WTC11 (cell line): ENCODE data around the gene PAOX. TPM values are rescaled to one million over a fixed set of nuclear protein-coding genes. Genes with fewer than 3 reads are reported as not detected.

Experiments
- ATAC-seq: fragments of 200-7000 bp; cut with Tn5 transposase; 2 replicates; pipeline ENCODE4 v1.10.0; 2021; ENCODE audit warnings: mild to moderate bottlenecking, moderate library complexity
- CTCF ChIA-PET: fragments of 300-600 bp; sonication (Branson Sonifier 250); formaldehyde crosslinking; loops from one replicate; lab custom pipeline; 2021; ENCODE audit warnings: antibody characterized with exemption; lab: Charles Lee
- POLR2A ChIA-PET: fragments of 350-600 bp; sonication (Branson Sonifier 250); formaldehyde crosslinking; loops from one replicate; lab custom pipeline; 2021; ENCODE audit warnings: antibody characterized with exemption; lab: Charles Lee
- DNase-seq: peaks from one replicate; pipeline ENCODE4 v3.0.0; 2021; ENCODE audit warnings: low spot score
- H3K27ac Mint-ChIP-seq: 2 replicates; pipeline ENCODE4 v1.8.0; 2021; ENCODE audit warnings: mixed read lengths
- H3K27me3 Mint-ChIP-seq: 2 replicates; pipeline ENCODE4 v1.8.0; 2021; ENCODE audit warnings: low read depth, mild to moderate bottlenecking, moderate library complexity, mixed read lengths
- H3K36me3 Mint-ChIP-seq: 2 replicates; pipeline ENCODE4 v1.8.0; 2021; ENCODE audit warnings: mixed read lengths
- H3K4me1 Mint-ChIP-seq: 2 replicates; pipeline ENCODE4 v1.8.0; 2022; ENCODE audit warnings: mixed read lengths
- H3K4me3 Mint-ChIP-seq: 2 replicates; pipeline ENCODE4 v1.8.0; 2021; ENCODE audit warnings: mild to moderate bottlenecking, moderate library complexity, mixed read lengths
- H3K9me3 Mint-ChIP-seq: 2 replicates; pipeline ENCODE4 v1.8.0; 2021; ENCODE audit warnings: mixed read lengths
- CBFB ChIP-seq: sonication (generic); formaldehyde crosslinking; IDR thresholded peaks from 2 replicates; pipeline ENCODE4 v1.8.1; 2022; ENCODE audit warnings: mild to moderate bottlenecking, low read depth, missing genetic modification reagents
- CDX4 ChIP-seq: fragments of 250-450 bp; sonication (Bioruptor Pico); IDR thresholded peaks from 2 replicates; pipeline ENCODE4 v1.9.0; 2021; ENCODE audit warnings: moderate library complexity, mild to moderate bottlenecking, inconsistent platforms, borderline replicate concordance
- CREB1 ChIP-seq: sonication (generic); formaldehyde crosslinking; IDR thresholded peaks from 2 replicates; pipeline ENCODE4 v1.8.0; 2023; ENCODE audit warnings: mild to moderate bottlenecking, missing genetic modification reagents
- E2F4 ChIP-seq: sonication (generic); formaldehyde crosslinking; IDR thresholded peaks from 2 replicates; pipeline ENCODE4 v1.8.1; 2022; ENCODE audit warnings: low read depth, mild to moderate bottlenecking, moderate library complexity, missing genetic modification reagents, borderline replicate concordance
- GABPB1 ChIP-seq: sonication (generic); formaldehyde crosslinking; IDR thresholded peaks from 2 replicates; pipeline ENCODE4 v1.8.1; 2023; ENCODE audit warnings: mild to moderate bottlenecking, missing genetic modification reagents
- HMGA2 ChIP-seq: fragments of 250-450 bp; sonication (Bioruptor Pico); IDR thresholded peaks from 2 replicates; pipeline ENCODE4 v1.4.0; 2021; ENCODE audit warnings: mild to moderate bottlenecking, moderate library complexity
- HMGXB4 ChIP-seq: sonication (generic); formaldehyde crosslinking; IDR thresholded peaks from 2 replicates; pipeline ENCODE4 v1.8.1; 2023; ENCODE audit warnings: mild to moderate bottlenecking, moderate library complexity, missing genetic modification reagents
- JUN ChIP-seq: sonication (generic); formaldehyde crosslinking; IDR thresholded peaks from 2 replicates; pipeline ENCODE4 v1.8.0; 2023; ENCODE audit warnings: mild to moderate bottlenecking, missing genetic modification reagents
- MXD4 ChIP-seq: fragments of 250-450 bp; sonication (Bioruptor Pico); IDR thresholded peaks from 2 replicates; pipeline ENCODE4 v1.8.0; 2021; ENCODE audit warnings: mild to moderate bottlenecking, moderate library complexity, borderline replicate concordance
- MYBL2 ChIP-seq: sonication (generic); formaldehyde crosslinking; IDR thresholded peaks from 2 replicates; pipeline ENCODE4 v1.8.1; 2023; ENCODE audit warnings: mild to moderate bottlenecking, moderate library complexity, missing genetic modification reagents
- PRRX2 ChIP-seq: fragments of 250-450 bp; sonication (Bioruptor Pico); IDR thresholded peaks from 2 replicates; pipeline ENCODE4 v1.8.0; 2021; ENCODE audit warnings: mild to moderate bottlenecking
- SMAD4 ChIP-seq: sonication (generic); formaldehyde crosslinking; IDR thresholded peaks from 2 replicates; pipeline ENCODE4 v1.8.0; 2022; ENCODE audit warnings: mild to moderate bottlenecking, missing genetic modification reagents
- SOX15 ChIP-seq: fragments of 250-450 bp; sonication (Bioruptor Pico); IDR thresholded peaks from 2 replicates; pipeline ENCODE4 v1.9.0; 2021; ENCODE audit warnings: mild to moderate bottlenecking
- SP1 ChIP-seq: sonication (generic); formaldehyde crosslinking; conservative IDR thresholded peaks from 2 replicates; pipeline ENCODE4 v1.8.1; 2022; ENCODE audit warnings: missing genetic modification reagents
- TEAD4 ChIP-seq: sonication (generic); formaldehyde crosslinking; IDR thresholded peaks from 2 replicates; pipeline ENCODE4 v1.8.0; 2022; ENCODE audit warnings: mild to moderate bottlenecking, missing genetic modification reagents
- ZMAT4 ChIP-seq: fragments of 250-450 bp; sonication (Bioruptor Pico); IDR thresholded peaks from 2 replicates; pipeline ENCODE4 v1.9.0; 2021; ENCODE audit warnings: mild to moderate bottlenecking
- ZNF138 ChIP-seq: sonication (generic); formaldehyde crosslinking; conservative IDR thresholded peaks from 2 replicates; pipeline ENCODE4 v1.8.1; 2022; ENCODE audit warnings: mild to moderate bottlenecking, moderate library complexity, missing genetic modification reagents
- ZNF396 ChIP-seq: fragments of 250-450 bp; sonication (Bioruptor Pico); IDR thresholded peaks from 2 replicates; pipeline ENCODE4 v1.8.0; 2021; ENCODE audit warnings: mild to moderate bottlenecking, moderate library complexity, borderline replicate concordance
- total RNA-seq: library from RNA; stranded (reverse); gene quantifications from 3 replicates; pipeline ENCODE4 v1.2.3, GENCODE V29; 2021
- TF ChIP-seq, protein P1 (sequence below): sonication (generic); formaldehyde crosslinking; IDR thresholded peaks from 2 replicates; pipeline ENCODE4 v1.8.1; 2022; ENCODE audit warnings: mild to moderate bottlenecking, missing genetic modification reagents, moderate library complexity, borderline replicate concordance
- TF ChIP-seq, protein P2 (sequence below): sonication (generic); formaldehyde crosslinking; IDR thresholded peaks from 2 replicates; pipeline ENCODE4 v1.8.0; 2022; ENCODE audit warnings: mild to moderate bottlenecking, missing genetic modification reagents
- TF ChIP-seq, protein P3 (sequence below): sonication (generic); formaldehyde crosslinking; IDR thresholded peaks from 2 replicates; pipeline ENCODE4 v1.8.0; 2022; ENCODE audit warnings: mild to moderate bottlenecking, missing genetic modification reagents
- TF ChIP-seq, protein P4 (sequence below): sonication (generic); formaldehyde crosslinking; IDR thresholded peaks from 2 replicates; pipeline ENCODE4 v1.8.0; 2023; ENCODE audit warnings: missing genetic modification reagents

Gene PAOX
- total RNA-seq, 1 experiment from 2014 or later, result 3.6 TPM

- no peak overlapping the region for H3K4me3 Mint-ChIP-seq
- DNase-seq (no peak), ATAC-seq (no peak)
- ChIA-PET POLR2A (no interaction called here), CTCF (no interaction called here)
- H3K4me1 Mint-ChIP-seq, result no peaks in the 10 kb centered on the region
- H3K27me3 Mint-ChIP-seq, result no peaks in the 10 kb centered on the region
- H3K27ac Mint-ChIP-seq, result no peak overlapping the region
- no peaks in the 10 kb centered on the region for H3K9me3 Mint-ChIP-seq
- TF ChIP-seq ZMAT4 (no peak), SMAD4 (CRISPR knock-in tag) (no peak), TEAD4 (CRISPR knock-in tag) (no peak), MYBL2 (CRISPR knock-in tag) (no peak), MXD4 (no peak), CREB1 (CRISPR knock-in tag) (no peak), CDX4 (CRISPR knock-in tag) (no peak), GABPB1 (no peak), PRRX2 (CRISPR knock-in tag) (no peak), HMGXB4 (CRISPR knock-in tag) (no peak), JUN (CRISPR knock-in tag) (no peak), ZNF138 (CRISPR knock-in tag) (no peak)
- TF ChIP-seq, protein P1, sequence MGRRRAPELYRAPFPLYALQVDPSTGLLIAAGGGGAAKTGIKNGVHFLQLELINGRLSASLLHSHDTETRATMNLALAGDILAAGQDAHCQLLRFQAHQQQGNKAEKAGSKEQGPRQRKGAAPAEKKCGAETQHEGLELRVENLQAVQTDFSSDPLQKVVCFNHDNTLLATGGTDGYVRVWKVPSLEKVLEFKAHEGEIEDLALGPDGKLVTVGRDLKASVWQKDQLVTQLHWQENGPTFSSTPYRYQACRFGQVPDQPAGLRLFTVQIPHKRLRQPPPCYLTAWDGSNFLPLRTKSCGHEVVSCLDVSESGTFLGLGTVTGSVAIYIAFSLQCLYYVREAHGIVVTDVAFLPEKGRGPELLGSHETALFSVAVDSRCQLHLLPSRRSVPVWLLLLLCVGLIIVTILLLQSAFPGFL (CRISPR knock-in tag), result no peak
- TF ChIP-seq, protein P2, sequence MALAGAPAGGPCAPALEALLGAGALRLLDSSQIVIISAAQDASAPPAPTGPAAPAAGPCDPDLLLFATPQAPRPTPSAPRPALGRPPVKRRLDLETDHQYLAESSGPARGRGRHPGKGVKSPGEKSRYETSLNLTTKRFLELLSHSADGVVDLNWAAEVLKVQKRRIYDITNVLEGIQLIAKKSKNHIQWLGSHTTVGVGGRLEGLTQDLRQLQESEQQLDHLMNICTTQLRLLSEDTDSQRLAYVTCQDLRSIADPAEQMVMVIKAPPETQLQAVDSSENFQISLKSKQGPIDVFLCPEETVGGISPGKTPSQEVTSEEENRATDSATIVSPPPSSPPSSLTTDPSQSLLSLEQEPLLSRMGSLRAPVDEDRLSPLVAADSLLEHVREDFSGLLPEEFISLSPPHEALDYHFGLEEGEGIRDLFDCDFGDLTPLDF, result no peak
- TF ChIP-seq, all 79 proteins: peak for 0
- peaks cover 77% of the 10 kb centered on the region for H3K36me3 Mint-ChIP-seq
Measured at GRCh38 chr10:133401981-133402725, 23.1 kb downstream of the PAOX start.

- POLR2A ChIA-PET, result no interaction called here
- Mint-ChIP-seq H3K4me3 (no peak overlapping the region), H3K27me3 (no peaks in the 10 kb centered on the region), H3K4me1 (no peaks in the 10 kb centered on the region), H3K9me3 (no peaks in the 10 kb centered on the region), H3K36me3 (peaks cover 74% of the 10 kb centered on the region), H3K27ac (peak overlapping the region; percentile 82)
- DNase-seq (no peak), ATAC-seq (no peak)
- CTCF ChIA-PET, result no interaction called here
- TF ChIP-seq, protein P2, result no peak
- TF ChIP-seq, protein P3, sequence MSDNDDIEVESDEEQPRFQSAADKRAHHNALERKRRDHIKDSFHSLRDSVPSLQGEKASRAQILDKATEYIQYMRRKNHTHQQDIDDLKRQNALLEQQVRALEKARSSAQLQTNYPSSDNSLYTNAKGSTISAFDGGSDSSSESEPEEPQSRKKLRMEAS (CRISPR knock-in tag), result no peak
- no peak for TF ChIP-seq E2F4 (CRISPR knock-in tag)
- TF ChIP-seq HMGA2, result no peak
- TF ChIP-seq ZNF396 (CRISPR knock-in tag), result no peak
- TF ChIP-seq CBFB (CRISPR knock-in tag), result no peak
- TF ChIP-seq SOX15, result no peak
- no peak for TF ChIP-seq SP1 (CRISPR knock-in tag)
- TF ChIP-seq PRRX2 (CRISPR knock-in tag), result no peak
- TF ChIP-seq, protein P4, sequence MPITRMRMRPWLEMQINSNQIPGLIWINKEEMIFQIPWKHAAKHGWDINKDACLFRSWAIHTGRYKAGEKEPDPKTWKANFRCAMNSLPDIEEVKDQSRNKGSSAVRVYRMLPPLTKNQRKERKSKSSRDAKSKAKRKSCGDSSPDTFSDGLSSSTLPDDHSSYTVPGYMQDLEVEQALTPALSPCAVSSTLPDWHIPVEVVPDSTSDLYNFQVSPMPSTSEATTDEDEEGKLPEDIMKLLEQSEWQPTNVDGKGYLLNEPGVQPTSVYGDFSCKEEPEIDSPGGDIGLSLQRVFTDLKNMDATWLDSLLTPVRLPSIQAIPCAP (CRISPR knock-in tag), result no peak
Measured at GRCh38 chr10:133403359-133403758, 24.3 kb downstream of the PAOX start.
